Measurements from ENCODE around the gene SDE2.

GRCh38 chr1:226033991-226034390 lies 34.8 kb upstream of the SDE2 start:
- TF ChIP-seq RAD21 (IDR thresholded peaks at IDR 0.05; ENCODE audit: low read length) = no peak
- TF ChIP-seq RCOR1 (IDR thresholded peaks at IDR 0.05; ENCODE audit: insufficient replicate concordance, low read length) = no peak
- TF ChIP-seq, protein P1, sequence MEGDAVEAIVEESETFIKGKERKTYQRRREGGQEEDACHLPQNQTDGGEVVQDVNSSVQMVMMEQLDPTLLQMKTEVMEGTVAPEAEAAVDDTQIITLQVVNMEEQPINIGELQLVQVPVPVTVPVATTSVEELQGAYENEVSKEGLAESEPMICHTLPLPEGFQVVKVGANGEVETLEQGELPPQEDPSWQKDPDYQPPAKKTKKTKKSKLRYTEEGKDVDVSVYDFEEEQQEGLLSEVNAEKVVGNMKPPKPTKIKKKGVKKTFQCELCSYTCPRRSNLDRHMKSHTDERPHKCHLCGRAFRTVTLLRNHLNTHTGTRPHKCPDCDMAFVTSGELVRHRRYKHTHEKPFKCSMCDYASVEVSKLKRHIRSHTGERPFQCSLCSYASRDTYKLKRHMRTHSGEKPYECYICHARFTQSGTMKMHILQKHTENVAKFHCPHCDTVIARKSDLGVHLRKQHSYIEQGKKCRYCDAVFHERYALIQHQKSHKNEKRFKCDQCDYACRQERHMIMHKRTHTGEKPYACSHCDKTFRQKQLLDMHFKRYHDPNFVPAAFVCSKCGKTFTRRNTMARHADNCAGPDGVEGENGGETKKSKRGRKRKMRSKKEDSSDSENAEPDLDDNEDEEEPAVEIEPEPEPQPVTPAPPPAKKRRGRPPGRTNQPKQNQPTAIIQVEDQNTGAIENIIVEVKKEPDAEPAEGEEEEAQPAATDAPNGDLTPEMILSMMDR (conservative IDR thresholded peaks at IDR 0.05; ENCODE audit: low read depth, low read length) = no peak
- TF ChIP-seq POLR2A (IDR thresholded peaks at IDR 0.05; ENCODE audit: low read depth, low read length) = no peak

Measured in IMR-90 (cell line).